Measurements from ENCODE around the gene SRPX2.

The SRPX2 gene

GRCh38 chrX:100696699-100697351, 52.8 kb downstream of the SRPX2 start:
- DNase-seq (ENCODE audit: low spot score) = no peak
- no peak for TF ChIP-seq CTCF (IDR thresholded peaks at IDR 0.05; ENCODE audit: extremely low read depth, missing control alignments)

- no peak for DNase-seq (ENCODE audit: low spot score)
- no peak for TF ChIP-seq CTCF (IDR thresholded peaks at IDR 0.05; ENCODE audit: extremely low read depth, missing control alignments)
Measured at GRCh38 chrX:100698551-100698950, 54.6 kb downstream of the SRPX2 start.

GRCh38 chrX:100700809-100701208, 56.8 kb downstream of the SRPX2 start:
- no peak for TF ChIP-seq CTCF (IDR thresholded peaks at IDR 0.05; ENCODE audit: extremely low read depth, missing control alignments)
- no peak for DNase-seq (ENCODE audit: low spot score)

- no peak for TF ChIP-seq CTCF (IDR thresholded peaks at IDR 0.05; ENCODE audit: extremely low read depth, missing control alignments)
Measured at GRCh38 chrX:100704581-100705203, 60.7 kb downstream of the SRPX2 start.

GRCh38 chrX:100710816-100711215, 66.8 kb downstream of the SRPX2 start:
- no peak for TF ChIP-seq CTCF (IDR thresholded peaks at IDR 0.05; ENCODE audit: extremely low read depth, missing control alignments)
- no peak for DNase-seq (ENCODE audit: low spot score)

More at GRCh38 chrX:100704581-100705203, 60.7 kb downstream of the SRPX2 start:
- DNase-seq (ENCODE audit: low spot score) = no peak

GRCh38 chrX:100717363-100717762, 73.4 kb downstream of the SRPX2 start:
- no peak for DNase-seq (ENCODE audit: low spot score)
- TF ChIP-seq CTCF (IDR thresholded peaks at IDR 0.05; ENCODE audit: extremely low read depth, missing control alignments) = no peak

- no peak for TF ChIP-seq CTCF (IDR thresholded peaks at IDR 0.05; ENCODE audit: extremely low read depth, missing control alignments)
- no peak for DNase-seq (ENCODE audit: low spot score)
Measured at GRCh38 chrX:100719139-100719538, 75.1 kb downstream of the SRPX2 start.

All from GM20000 (cell line).